Mucosa of stomach (tissue), 1 donor: Measurements from ENCODE around the gene JAG1.
"Not testable (repeated sequence)": the region's sequence is repeated elsewhere in the genome, so short reads cannot be mapped to it uniquely, and the experiment has no call there.

Experiments
- H3K27me3 ChIP-seq: one replicate; pipeline ENCODE4 v1.7.0; 2013; ENCODE audit warnings: mild to moderate bottlenecking, low read length; ENCODE audit not compliant: control insufficient read depth, insufficient read depth
- H3K36me3 ChIP-seq: one replicate; pipeline ENCODE4 v1.7.0; 2013; ENCODE audit warnings: low read length; ENCODE audit not compliant: control insufficient read depth, insufficient read depth
- H3K4me1 ChIP-seq: one replicate; pipeline ENCODE4 v1.7.0; 2013; ENCODE audit warnings: mild to moderate bottlenecking, low read length; ENCODE audit not compliant: control insufficient read depth, insufficient read depth
- H3K4me3 ChIP-seq: one replicate; pipeline ENCODE4 v1.7.0; 2013; ENCODE audit warnings: low read length
- H3K9ac ChIP-seq: one replicate; pipeline ENCODE4 v1.7.0; 2013; ENCODE audit warnings: mild to moderate bottlenecking, low read length, moderate library complexity
- H3K9me3 ChIP-seq: one replicate; pipeline ENCODE4 v1.7.0; 2013; ENCODE audit warnings: mild to moderate bottlenecking, low read length, moderate library complexity; ENCODE audit not compliant: control insufficient read depth
- donor health status: Pancreatic carcinoma.

JAG1 gene

GRCh38 chr20:10625641-10626040, 48.2 kb downstream of the JAG1 start:
- no peaks in the 10 kb centered on the region for H3K4me1 ChIP-seq
- no peaks in the 10 kb centered on the region for H3K36me3 ChIP-seq
- H3K9me3 ChIP-seq = no peaks in the 10 kb centered on the region
- no peak overlapping the region for H3K9ac ChIP-seq
- no peak overlapping the region for H3K4me3 ChIP-seq
- no peaks in the 10 kb centered on the region for H3K27me3 ChIP-seq

DNA sequence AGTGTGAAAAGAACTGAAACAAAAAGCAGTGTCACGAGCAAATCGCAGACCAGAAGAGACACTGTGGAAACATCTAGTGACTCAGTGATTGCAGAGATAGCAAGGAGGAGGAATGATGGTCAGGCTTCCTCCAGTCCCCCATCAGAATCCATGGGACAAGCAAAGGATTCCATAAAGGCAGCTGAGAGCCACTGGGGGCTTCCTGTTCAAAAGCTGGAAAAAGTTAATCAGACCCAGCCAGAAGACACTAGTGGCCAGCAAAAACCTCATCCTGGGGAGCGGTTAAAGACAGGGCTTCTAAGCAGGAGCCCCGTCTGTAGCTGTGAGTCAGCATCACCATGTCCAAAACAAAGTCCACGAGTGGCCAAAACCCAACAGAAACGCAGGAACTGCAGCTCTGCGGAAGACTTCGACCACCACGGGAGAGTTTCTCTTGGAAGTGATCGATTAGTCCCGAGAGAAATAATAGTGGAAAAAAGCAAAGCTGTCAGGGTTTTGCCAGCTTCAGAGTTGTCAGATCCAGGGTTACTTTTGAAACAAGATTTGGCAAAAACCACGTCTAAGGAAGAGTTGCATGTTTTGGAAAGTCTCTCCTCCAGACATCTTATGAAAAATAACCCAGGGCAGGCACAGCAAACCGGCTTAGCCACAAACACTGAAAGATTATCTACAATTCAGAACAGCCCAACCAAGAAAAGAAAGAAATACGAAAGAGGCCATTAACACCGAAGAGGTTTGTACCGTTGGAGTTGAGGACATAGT, 51.0 kb downstream of the JAG1 start:
- Histone ChIP-seq H3K9ac (peak overlapping the region; percentile 6), H3K4me1 (no peaks in the 10 kb centered on the region), H3K9me3 (no peaks in the 10 kb centered on the region), H3K36me3 (no peaks in the 10 kb centered on the region), H3K4me3 (no peak overlapping the region), H3K27me3 (no peaks in the 10 kb centered on the region)

DNA sequence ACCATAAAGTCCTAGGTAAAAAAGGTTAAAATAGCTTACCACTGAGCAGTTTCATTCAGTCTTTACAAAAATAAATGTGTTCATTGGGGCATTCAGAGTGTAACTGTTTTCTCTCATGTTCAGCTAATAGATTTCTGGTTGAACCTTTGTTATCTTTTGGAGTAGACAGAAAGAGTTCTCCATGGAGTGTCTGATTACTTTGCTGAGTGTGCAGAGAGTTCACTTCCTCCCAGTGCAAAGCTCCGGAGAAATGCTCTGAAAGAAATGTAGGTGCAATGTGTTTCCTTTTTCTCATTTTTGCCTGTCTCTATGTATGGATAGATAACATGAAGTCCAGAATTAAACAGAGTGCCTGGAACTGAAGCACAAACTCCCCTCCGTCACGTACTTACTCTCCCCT, 52.6 kb downstream of the JAG1 start:
- Histone ChIP-seq H3K36me3 (no peaks in the 10 kb centered on the region), H3K9me3 (no peaks in the 10 kb centered on the region), H3K4me1 (no peaks in the 10 kb centered on the region), H3K9ac (no peak overlapping the region), H3K27me3 (no peaks in the 10 kb centered on the region), H3K4me3 (no peak overlapping the region)

DNA sequence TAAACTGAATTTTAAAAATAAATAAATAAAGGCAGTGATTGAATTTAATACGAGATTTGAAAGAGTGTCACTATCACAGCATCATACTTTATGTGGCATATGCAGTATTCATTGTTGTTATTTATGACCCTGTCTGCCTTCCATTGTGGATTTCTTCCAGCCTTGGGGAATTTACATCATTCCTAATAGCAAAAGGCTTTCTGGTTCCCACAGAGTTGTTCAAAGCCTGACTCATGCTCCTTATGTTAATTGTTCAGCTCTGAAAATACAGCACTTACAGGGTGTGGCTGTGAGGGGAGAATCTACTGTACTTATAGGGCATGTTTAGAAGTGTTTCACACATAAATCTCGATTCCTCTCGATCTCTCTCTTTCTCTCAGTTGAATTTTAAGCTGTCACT, 54.4 kb downstream of the JAG1 start:
- Histone ChIP-seq H3K4me1 (no peaks in the 10 kb centered on the region), H3K36me3 (no peaks in the 10 kb centered on the region), H3K9ac (no peak overlapping the region), H3K9me3 (no peaks in the 10 kb centered on the region), H3K27me3 (no peaks in the 10 kb centered on the region), H3K4me3 (no peak overlapping the region)

DNA sequence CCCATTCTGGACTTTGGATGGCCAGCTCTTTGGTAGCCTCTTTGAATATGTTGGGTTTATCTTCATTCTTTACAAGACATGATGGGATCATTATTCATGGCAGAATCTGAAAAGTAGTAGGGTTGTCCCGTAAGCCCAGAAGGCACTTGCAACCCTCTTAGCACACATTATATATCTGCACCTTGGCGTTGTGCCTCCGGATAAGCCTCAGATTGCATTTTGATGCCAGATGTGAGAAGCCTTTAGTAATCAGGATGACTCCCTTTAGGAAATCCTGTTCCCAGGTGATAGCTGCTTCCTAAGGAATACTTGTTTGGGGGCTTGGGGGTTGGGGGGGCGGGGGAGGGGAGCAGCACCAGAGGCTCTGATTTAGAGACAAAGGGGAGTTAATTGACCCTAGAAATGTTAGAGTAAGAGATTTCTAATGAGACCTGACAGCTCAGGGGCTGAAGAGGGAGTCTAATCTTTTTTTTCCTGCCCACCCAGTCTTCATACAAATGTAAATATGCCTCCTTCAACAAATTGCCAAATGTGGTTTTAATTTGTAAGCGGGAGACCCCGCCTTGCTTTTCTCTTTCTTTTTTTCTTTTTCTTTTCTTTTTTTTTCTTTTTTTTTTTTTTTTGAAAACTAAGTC, 55.1 kb downstream of the JAG1 start:
- Histone ChIP-seq H3K4me3 (no peak overlapping the region), H3K36me3 (no peaks in the 10 kb centered on the region), H3K4me1 (no peaks in the 10 kb centered on the region)

GRCh38 chr20:10617549-10618133, 56.2 kb downstream of the JAG1 start:
- H3K27me3 ChIP-seq, H3K4me3 ChIP-seq, H3K36me3 ChIP-seq, H3K4me1 ChIP-seq, H3K9me3 ChIP-seq, H3K9ac ChIP-seq: not testable (repeated sequence)

More for the DNA sequence above, 55.1 kb downstream of the JAG1 start:
- Histone ChIP-seq H3K27me3 (no peaks in the 10 kb centered on the region), H3K9me3 (no peaks in the 10 kb centered on the region), H3K9ac (no peak overlapping the region)

DNA sequence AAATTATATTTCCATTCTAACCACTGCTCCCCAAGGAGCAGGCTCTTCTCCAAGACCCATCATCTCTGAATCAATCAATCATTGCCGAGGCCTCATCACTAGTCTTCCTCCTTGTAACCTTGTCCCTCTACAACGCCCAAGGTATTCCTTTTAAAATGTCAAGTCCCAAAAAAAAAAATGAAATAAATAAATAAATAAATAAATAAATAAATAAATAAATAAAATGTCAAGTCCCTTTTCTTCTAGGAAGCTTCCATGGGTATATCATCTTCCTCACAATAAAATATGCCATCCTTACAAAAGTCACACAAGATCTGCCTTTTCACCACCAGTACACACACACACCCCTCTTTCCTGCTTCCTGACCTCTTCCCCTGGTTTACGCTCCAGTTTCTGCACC, 57.6 kb downstream of the JAG1 start:
- H3K27me3 ChIP-seq = no peaks in the 10 kb centered on the region
- no peak overlapping the region for H3K4me3 ChIP-seq
- H3K4me1 ChIP-seq = no peaks in the 10 kb centered on the region
- no peaks in the 10 kb centered on the region for H3K9me3 ChIP-seq
- no peak overlapping the region for H3K9ac ChIP-seq
- no peaks in the 10 kb centered on the region for H3K36me3 ChIP-seq

DNA sequence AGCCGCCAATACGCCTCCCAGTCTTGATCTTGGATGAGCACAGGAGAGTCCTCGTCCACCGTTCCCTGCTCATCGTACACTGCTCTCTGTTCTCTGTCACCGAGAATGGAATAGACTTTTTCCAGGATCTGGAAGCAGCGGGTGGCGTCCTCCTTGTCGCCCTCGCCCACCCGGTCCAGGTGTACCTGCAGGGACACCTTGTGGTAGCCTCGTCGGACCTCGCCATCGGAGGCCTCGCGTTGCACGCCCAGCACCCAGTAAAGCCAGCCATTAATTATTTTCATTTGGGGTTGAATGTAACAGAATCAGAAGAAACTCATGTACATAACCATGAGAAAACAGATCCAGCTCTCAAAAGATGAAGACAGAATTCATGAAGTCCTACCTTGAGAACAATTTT, 59.9 kb downstream of the JAG1 start:
- H3K9ac ChIP-seq = no peak overlapping the region
- no peak overlapping the region for H3K4me3 ChIP-seq
- no peaks in the 10 kb centered on the region for H3K9me3 ChIP-seq
- no peaks in the 10 kb centered on the region for H3K4me1 ChIP-seq
- H3K27me3 ChIP-seq = no peaks in the 10 kb centered on the region
- no peaks in the 10 kb centered on the region for H3K36me3 ChIP-seq

- H3K4me1 ChIP-seq, H3K4me3 ChIP-seq: not testable (repeated sequence)
Observed at GRCh38 chr20:10613426-10613825, 60.4 kb downstream of the JAG1 start.

GRCh38 chr20:10611357-10611756, 62.4 kb downstream of the JAG1 start:
- no peaks in the 10 kb centered on the region for H3K9me3 ChIP-seq
- no peaks in the 10 kb centered on the region for H3K27me3 ChIP-seq
- H3K4me1 ChIP-seq = no peaks in the 10 kb centered on the region
- H3K4me3 ChIP-seq = no peak overlapping the region
- H3K9ac ChIP-seq = no peak overlapping the region
- H3K36me3 ChIP-seq = no peaks in the 10 kb centered on the region

More at GRCh38 chr20:10613426-10613825, 60.4 kb downstream of the JAG1 start:
- H3K9me3 ChIP-seq, H3K36me3 ChIP-seq, H3K9ac ChIP-seq, H3K27me3 ChIP-seq: not testable (repeated sequence)

GRCh38 chr20:10610251-10610650, 63.5 kb downstream of the JAG1 start:
- no peaks in the 10 kb centered on the region for H3K27me3 ChIP-seq
- H3K9ac ChIP-seq = no peak overlapping the region
- H3K4me3 ChIP-seq = no peak overlapping the region
- no peaks in the 10 kb centered on the region for H3K36me3 ChIP-seq
- no peaks in the 10 kb centered on the region for H3K9me3 ChIP-seq
- no peaks in the 10 kb centered on the region for H3K4me1 ChIP-seq

- no peaks in the 10 kb centered on the region for H3K4me1 ChIP-seq
- no peaks in the 10 kb centered on the region for H3K9me3 ChIP-seq
Observed at GRCh38 chr20:10609770-10610169, 64.0 kb downstream of the JAG1 start.

More at GRCh38 chr20:10609770-10610169, 64.0 kb downstream of the JAG1 start:
- no peak overlapping the region for H3K4me3 ChIP-seq
- H3K36me3 ChIP-seq = no peaks in the 10 kb centered on the region
- H3K9ac ChIP-seq = no peak overlapping the region
- H3K27me3 ChIP-seq = no peaks in the 10 kb centered on the region
